HG03280 (cell line): ENCODE results near the gene NSF.
"Not testable (repeated sequence)": the region's sequence is repeated elsewhere in the genome, so short reads cannot be mapped to it uniquely, and the experiment has no call there.

Source experiments
- ATAC-seq: cut with Tn5 transposase; IDR thresholded peaks from one replicate; pipeline ENCODE4 v1.9.1; 2021; ENCODE audit warnings: mild to moderate bottlenecking, moderate library complexity; ENCODE audit not compliant: unreplicated experiment

The NSF gene

GRCh38 chr17:46772475-46773220 is 182.2 kb downstream of the NSF start:
- ATAC-seq = no peak

- no peak for ATAC-seq
Measured at GRCh38 chr17:46773221-46773605, 182.7 kb downstream of the NSF start.

- ATAC-seq = no peak
Measured at GRCh38 chr17:46773676-46774075, 183.2 kb downstream of the NSF start.

- no peak for ATAC-seq
Measured at GRCh38 chr17:46774108-46774737, 183.8 kb downstream of the NSF start.

- ATAC-seq = no peak
Measured at GRCh38 chr17:46776298-46777005, 186.0 kb downstream of the NSF start.

- no peak for ATAC-seq
Measured at GRCh38 chr17:46777943-46778915, 187.8 kb downstream of the NSF start.

- no peak for ATAC-seq
Measured at GRCh38 chr17:46780003-46780373, 189.5 kb downstream of the NSF start.

- ATAC-seq = no peak
Measured at GRCh38 chr17:46782250-46782953, 191.9 kb downstream of the NSF start.

GRCh38 chr17:46783031-46783593 is 192.6 kb downstream of the NSF start:
- no peak for ATAC-seq

GRCh38 chr17:46785696-46786095 is 195.2 kb downstream of the NSF start:
- ATAC-seq = no peak

GRCh38 chr17:46787478-46787877 is 197.0 kb downstream of the NSF start:
- no peak for ATAC-seq

GRCh38 chr17:46788300-46788699 is 197.8 kb downstream of the NSF start:
- ATAC-seq = no peak

- no peak for ATAC-seq
Measured at GRCh38 chr17:46788796-46789195, 198.3 kb downstream of the NSF start.

- no peak for ATAC-seq
Measured at GRCh38 chr17:46789610-46790009, 199.1 kb downstream of the NSF start.

- ATAC-seq = no peak
Measured at GRCh38 chr17:46790216-46790615, 199.7 kb downstream of the NSF start.

- ATAC-seq = no peak
Measured at GRCh38 chr17:46791531-46791930, 201.1 kb downstream of the NSF start.

- no peak for ATAC-seq
Measured at GRCh38 chr17:46792071-46792470, 201.6 kb downstream of the NSF start.

GRCh38 chr17:46793023-46793422 is 202.6 kb downstream of the NSF start:
- ATAC-seq = not testable (repeated sequence)

GRCh38 chr17:46793541-46793940 is 203.1 kb downstream of the NSF start:
- ATAC-seq = no peak

GRCh38 chr17:46794318-46794717 is 203.8 kb downstream of the NSF start:
- ATAC-seq = no peak
